Caco-2 (cell line): Measurements from ENCODE around the gene ZFC3H1. TPM values are rescaled to one million over a fixed set of nuclear protein-coding genes. Genes with fewer than 3 reads are reported as not detected.

Source experiments
- BruUV-seq: library from RNA; stranded (reverse); fragments of 400-500 nt; replicated peaks from 2 replicates; lab custom pipeline; 2021; lab: Mats Ljungman, UMichigan
- CTCF ChIA-PET: fragments of 300-600 bp; sonication (Branson Sonifier 250); formaldehyde crosslinking; loops from one replicate; lab custom pipeline; 2022; ENCODE audit warnings: antibody characterized with exemption; lab: Charles Lee
- POLR2A ChIA-PET: fragments of 300-600 bp; sonication (Branson Sonifier 250); formaldehyde crosslinking; loops from one replicate; lab custom pipeline; 2022; ENCODE audit warnings: antibody characterized with exemption; lab: Charles Lee
- DNase-seq, 2 experiments: peaks; one replicate each; pipeline versions ENCODE4 v3.0.0 to v3.0.0-alpha.2; 2020 to 2022
- H3K27me3 ChIP-seq: replicated peaks from 2 replicates; pipeline ENCODE4 v1.6.0; 2011; ENCODE audit warnings: low read length; ENCODE audit not compliant: control insufficient read depth, insufficient read depth
- H3K36me3 ChIP-seq: 2 replicates; pipeline ENCODE4 v1.5.1; 2011; ENCODE audit warnings: low read length; ENCODE audit not compliant: control insufficient read depth, insufficient read depth
- H3K4me1 ChIP-seq: fragments of 250-450 bp; sonication (Bioruptor Pico); 2 replicates; pipeline ENCODE4 v1.5.1; 2020; ENCODE audit warnings: mild to moderate bottlenecking
- H3K4me3 ChIP-seq: 2 replicates; pipeline ENCODE4 v1.5.1; 2011; ENCODE audit warnings: low read depth, mild to moderate bottlenecking, control low read depth, low read length
- H3K9me3 ChIP-seq: fragments of 250-450 bp; sonication (Bioruptor Pico); 2 replicates; pipeline ENCODE4 v1.5.1; 2020; ENCODE audit warnings: mild to moderate bottlenecking, moderate library complexity
- H3K27ac Mint-ChIP-seq: one replicate; pipeline ENCODE4 v1.8.0; 2022; ENCODE audit warnings: mixed read lengths; ENCODE audit not compliant: unreplicated experiment
- H3K27me3 Mint-ChIP-seq: one replicate; pipeline ENCODE4 v1.8.0; 2022; ENCODE audit warnings: mixed read lengths; ENCODE audit not compliant: insufficient read depth, unreplicated experiment
- H3K36me3 Mint-ChIP-seq: one replicate; pipeline ENCODE4 v1.8.0; 2022; ENCODE audit warnings: mild to moderate bottlenecking, mixed read lengths; ENCODE audit not compliant: insufficient read depth, unreplicated experiment
- H3K4me1 Mint-ChIP-seq: one replicate; pipeline ENCODE4 v1.8.0; 2022; ENCODE audit warnings: low read depth, mixed read lengths; ENCODE audit not compliant: unreplicated experiment
- H3K4me3 Mint-ChIP-seq: one replicate; pipeline ENCODE4 v1.8.0; 2022; ENCODE audit warnings: mild to moderate bottlenecking, moderate library complexity, mixed read lengths; ENCODE audit not compliant: unreplicated experiment
- H3K9me3 Mint-ChIP-seq: one replicate; pipeline ENCODE4 v1.8.0; 2022; ENCODE audit warnings: mixed read lengths; ENCODE audit not compliant: unreplicated experiment
- intact Hi-C: fragments of 100-400 bp; cut with micrococcal nuclease; formaldehyde crosslinking; loops from one replicate; pipeline ENCODE4 v1.10.0; 2022; ENCODE audit not compliant: unreplicated experiment
- total RNA-seq: library from RNA; stranded (reverse); gene quantifications from 2 replicates; pipeline ENCODE4 v1.2.3, GENCODE V29; 2022
- TF ChIP-seq, protein P1 (sequence below), 2 experiments: fragments of 200-600 bp in 1 of 2; IDR thresholded peaks; 1 replicate in 1 of 2; 2 replicates in 1 of 2; pipeline versions ENCODE4 v1.5.1 to v1.8.0; 2011 to 2022; ENCODE audit warnings: antibody characterized with exemption in 1 of 2, control low read depth in 1 of 2, inconsistent platforms in 1 of 2, low read depth in 1 of 2, low read length in 1 of 2, mild to moderate bottlenecking in 1 of 2, moderate library complexity in 1 of 2; ENCODE audit not compliant: insufficient read depth in 1 of 2, severe bottlenecking in 1 of 2, unreplicated experiment in 1 of 2

The ZFC3H1 gene
- total RNA-seq, 1 experiment from 2014 or later: 48.7 TPM

- no TSS peak for BruUV-seq
- intact Hi-C loops: no loop called here
- Mint-ChIP-seq H3K27ac (peak overlapping the region; percentile 93), H3K36me3 (peaks cover 84% of the 10 kb centered on the region), H3K9me3 (peaks cover 9% of the 10 kb centered on the region), H3K27me3 (no peaks in the 10 kb centered on the region), H3K4me1 (peaks cover 29% of the 10 kb centered on the region), H3K4me3 (peak overlapping the region; percentile 55)
- H3K4me3 ChIP-seq: no peak overlapping the region
- CTCF ChIA-PET: no interaction called here
- H3K27me3 ChIP-seq: no peaks in the 10 kb centered on the region
- POLR2A ChIA-PET: no interaction called here
- H3K4me1 ChIP-seq: peaks cover 26% of the 10 kb centered on the region
- TF ChIP-seq, protein P1, sequence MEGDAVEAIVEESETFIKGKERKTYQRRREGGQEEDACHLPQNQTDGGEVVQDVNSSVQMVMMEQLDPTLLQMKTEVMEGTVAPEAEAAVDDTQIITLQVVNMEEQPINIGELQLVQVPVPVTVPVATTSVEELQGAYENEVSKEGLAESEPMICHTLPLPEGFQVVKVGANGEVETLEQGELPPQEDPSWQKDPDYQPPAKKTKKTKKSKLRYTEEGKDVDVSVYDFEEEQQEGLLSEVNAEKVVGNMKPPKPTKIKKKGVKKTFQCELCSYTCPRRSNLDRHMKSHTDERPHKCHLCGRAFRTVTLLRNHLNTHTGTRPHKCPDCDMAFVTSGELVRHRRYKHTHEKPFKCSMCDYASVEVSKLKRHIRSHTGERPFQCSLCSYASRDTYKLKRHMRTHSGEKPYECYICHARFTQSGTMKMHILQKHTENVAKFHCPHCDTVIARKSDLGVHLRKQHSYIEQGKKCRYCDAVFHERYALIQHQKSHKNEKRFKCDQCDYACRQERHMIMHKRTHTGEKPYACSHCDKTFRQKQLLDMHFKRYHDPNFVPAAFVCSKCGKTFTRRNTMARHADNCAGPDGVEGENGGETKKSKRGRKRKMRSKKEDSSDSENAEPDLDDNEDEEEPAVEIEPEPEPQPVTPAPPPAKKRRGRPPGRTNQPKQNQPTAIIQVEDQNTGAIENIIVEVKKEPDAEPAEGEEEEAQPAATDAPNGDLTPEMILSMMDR (IDR thresholded peaks at IDR 0.05; ENCODE audit: insufficient read depth in 1 of 2, low read depth in 1 of 2, low read length in 1 of 2, severe bottlenecking in 1 of 2, unreplicated experiment in 1 of 2): no peak
- peaks cover 2% of the 10 kb centered on the region; the same call in 1 of the 2 replicates for H3K36me3 ChIP-seq
- H3K9me3 ChIP-seq: no peaks in the 10 kb centered on the region
- DNase-seq: no peak
These were observed 22.3 kb downstream of the ZFC3H1 start for GRCh38 chr12:71641390-71641789.

- intact Hi-C loops: no loop called here
- Mint-ChIP-seq H3K27ac (peak overlapping the region; percentile 42), H3K36me3 (peaks cover 94% of the 10 kb centered on the region), H3K4me1 (peaks cover 27% of the 10 kb centered on the region), H3K4me3 (no peak overlapping the region), H3K27me3 (no peaks in the 10 kb centered on the region), H3K9me3 (peaks cover 9% of the 10 kb centered on the region)
- H3K4me3 ChIP-seq: no peak overlapping the region
- H3K36me3 ChIP-seq: peaks cover 2% of the 10 kb centered on the region; the same call in 1 of the 2 replicates
- H3K27me3 ChIP-seq: no peaks in the 10 kb centered on the region
- DNase-seq: no peak
- no TSS peak for BruUV-seq
- ChIA-PET POLR2A (no interaction called here), CTCF (interaction anchor here (1.6 kb wide), 1 partner anchor 107 kb away, joined by 6 read pairs; no protein-coding TSS in a partner anchor)
- H3K9me3 ChIP-seq: no peaks in the 10 kb centered on the region
- TF ChIP-seq, protein P1 (IDR thresholded peaks at IDR 0.05; ENCODE audit: insufficient read depth in 1 of 2, low read depth in 1 of 2, low read length in 1 of 2, severe bottlenecking in 1 of 2, unreplicated experiment in 1 of 2): no peak
- H3K4me1 ChIP-seq: peaks cover 26% of the 10 kb centered on the region
These were observed 23.3 kb downstream of the ZFC3H1 start for GRCh38 chr12:71640316-71640715.

DNA sequence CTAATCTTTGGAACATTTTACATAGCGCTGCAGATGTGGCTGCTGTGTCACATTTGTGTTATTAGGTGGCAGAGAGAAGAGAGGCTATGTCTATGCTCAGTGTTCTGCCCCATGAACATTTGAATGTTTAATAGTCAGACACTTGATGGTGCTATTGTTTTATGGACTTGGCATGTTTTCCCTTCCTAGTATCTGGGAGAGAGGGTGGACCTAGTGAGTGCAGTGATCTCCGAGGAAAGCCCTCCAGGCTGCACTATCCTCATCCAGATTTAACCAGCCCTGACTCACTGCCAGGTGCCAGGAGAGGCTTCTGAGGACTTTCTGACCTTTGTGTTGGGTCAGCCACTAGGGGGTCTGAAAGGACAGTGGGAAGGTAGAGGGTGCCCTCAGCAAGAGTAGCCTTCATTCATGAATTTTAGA is 24.3 kb downstream of the ZFC3H1 start:
- Mint-ChIP-seq H3K27ac (peak overlapping the region; percentile 42), H3K4me1 (peaks cover 21% of the 10 kb centered on the region), H3K9me3 (peaks cover 8% of the 10 kb centered on the region), H3K4me3 (no peak overlapping the region), H3K36me3 (peaks cover 94% of the 10 kb centered on the region), H3K27me3 (no peaks in the 10 kb centered on the region)
- H3K9me3 ChIP-seq: no peaks in the 10 kb centered on the region
- intact Hi-C loops: loop anchor here (2.0 kb wide), 1 partner anchor 47 kb away; the partner anchor contains the start of gene TMEM19
- H3K4me3 ChIP-seq: no peak overlapping the region
- TF ChIP-seq, protein P1 (IDR thresholded peaks at IDR 0.05; ENCODE audit: insufficient read depth in 1 of 2, low read depth in 1 of 2, low read length in 1 of 2, severe bottlenecking in 1 of 2, unreplicated experiment in 1 of 2): peak in 1 of 2 experiments; percentile 47
- BruUV-seq: no TSS peak
- H3K27me3 ChIP-seq: no peaks in the 10 kb centered on the region
- peak; percentile 51 to 53 for DNase-seq
- CTCF ChIA-PET: interaction anchor here (1.6 kb wide), 1 partner anchor 108 kb away, joined by 6 read pairs; no protein-coding TSS in a partner anchor
- POLR2A ChIA-PET: no interaction called here
- H3K4me1 ChIP-seq: peaks cover 26% of the 10 kb centered on the region
- peaks cover 2% of the 10 kb centered on the region; the same call in 1 of the 2 replicates for H3K36me3 ChIP-seq
